ENCODE results near the gene ANKRD35.

- TF ChIP-seq CBFB (CRISPR knock-in tag; IDR thresholded peaks at IDR 0.05; ENCODE audit: low read depth) (no peak), CTCF (IDR thresholded peaks at IDR 0.05) (no peak)
- TF ChIP-seq, protein P1, sequence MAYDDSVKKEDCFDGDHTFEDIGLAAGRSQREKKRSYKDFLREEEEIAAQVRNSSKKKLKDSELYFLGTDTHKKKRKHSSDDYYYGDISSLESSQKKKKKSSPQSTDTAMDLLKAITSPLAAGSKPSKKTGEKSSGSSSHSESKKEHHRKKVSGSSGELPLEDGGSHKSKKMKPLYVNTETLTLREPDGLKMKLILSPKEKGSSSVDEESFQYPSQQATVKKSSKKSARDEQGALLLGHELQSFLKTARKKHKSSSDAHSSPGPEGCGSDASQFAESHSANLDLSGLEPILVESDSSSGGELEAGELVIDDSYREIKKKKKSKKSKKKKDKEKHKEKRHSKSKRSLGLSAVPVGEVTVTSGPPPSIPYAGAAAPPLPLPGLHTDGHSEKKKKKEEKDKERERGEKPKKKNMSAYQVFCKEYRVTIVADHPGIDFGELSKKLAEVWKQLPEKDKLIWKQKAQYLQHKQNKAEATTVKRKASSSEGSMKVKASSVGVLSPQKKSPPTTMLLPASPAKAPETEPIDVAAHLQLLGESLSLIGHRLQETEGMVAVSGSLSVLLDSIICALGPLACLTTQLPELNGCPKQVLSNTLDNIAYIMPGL (CRISPR knock-in tag; IDR thresholded peaks at IDR 0.05), result no peak
- TF ChIP-seq, protein P2, sequence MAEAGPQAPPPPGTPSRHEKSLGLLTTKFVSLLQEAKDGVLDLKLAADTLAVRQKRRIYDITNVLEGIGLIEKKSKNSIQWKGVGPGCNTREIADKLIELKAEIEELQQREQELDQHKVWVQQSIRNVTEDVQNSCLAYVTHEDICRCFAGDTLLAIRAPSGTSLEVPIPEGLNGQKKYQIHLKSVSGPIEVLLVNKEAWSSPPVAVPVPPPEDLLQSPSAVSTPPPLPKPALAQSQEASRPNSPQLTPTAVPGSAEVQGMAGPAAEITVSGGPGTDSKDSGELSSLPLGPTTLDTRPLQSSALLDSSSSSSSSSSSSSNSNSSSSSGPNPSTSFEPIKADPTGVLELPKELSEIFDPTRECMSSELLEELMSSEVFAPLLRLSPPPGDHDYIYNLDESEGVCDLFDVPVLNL (CRISPR knock-in tag; IDR thresholded peaks at IDR 0.05; ENCODE audit: borderline replicate concordance, low read depth), result no peak
Observed at GRCh38 chr1:145901312-145902021, 15.8 kb upstream of the ANKRD35 start.

All from WTC11 (cell line).